VCaP (cell line): ENCODE results near the gene PRDM2.
A peak's percentile ranks its signal among the peaks of the same experiment; 100 is the strongest.

Experiments
- H3K27ac ChIP-seq: fragments of 450-650 bp; 2 replicates; pipeline ENCODE4 v1.5.1; 2017
- CTCF ChIP-seq: fragments of 450-650 bp; conservative IDR thresholded peaks from 2 replicates; pipeline ENCODE4 v1.5.1; 2017; ENCODE audit warnings: mild to moderate bottlenecking, moderate library complexity

The PRDM2 gene

GRCh38 chr1:13761883-13762282 lies 61.9 kb downstream of the PRDM2 start:
- no peak for TF ChIP-seq CTCF

GRCh38 chr1:13762642-13763041 lies 62.7 kb downstream of the PRDM2 start:
- peak overlapping the region; percentile 59 for H3K27ac ChIP-seq
- no peak for TF ChIP-seq CTCF

More at GRCh38 chr1:13761883-13762282, 61.9 kb downstream of the PRDM2 start:
- peak overlapping the region; percentile 59 for H3K27ac ChIP-seq

- no peak for TF ChIP-seq CTCF
- H3K27ac ChIP-seq: no peak overlapping the region
Observed at GRCh38 chr1:13763222-13763621, 63.2 kb downstream of the PRDM2 start.

- no peak overlapping the region for H3K27ac ChIP-seq
- no peak for TF ChIP-seq CTCF
Observed at GRCh38 chr1:13763991-13764390, 64.0 kb downstream of the PRDM2 start.

GRCh38 chr1:13764588-13765332 lies 64.8 kb downstream of the PRDM2 start:
- H3K27ac ChIP-seq: no peak overlapping the region
- TF ChIP-seq CTCF: no peak

- H3K27ac ChIP-seq: no peak overlapping the region
- no peak for TF ChIP-seq CTCF
Observed at GRCh38 chr1:13766592-13767564, 66.9 kb downstream of the PRDM2 start.

- 0 out of 2 replicates have a peak overlapping the region, but pooled peaks have one; percentile 15 for H3K27ac ChIP-seq
- no peak for TF ChIP-seq CTCF
Observed at GRCh38 chr1:13769212-13769611, 69.2 kb downstream of the PRDM2 start.
